ENCODE results near the gene ZFYVE16.

GRCh38 chr5:80495891-80496290 is 88.0 kb downstream of the ZFYVE16 start:
- no peak for TF ChIP-seq CTCF (conservative IDR thresholded peaks at IDR 0.05 in 1 of 2, IDR thresholded peaks at IDR 0.05 in 1 of 2; ENCODE audit: low read depth in 1 of 2, low read length in 2 of 2)
- no peak for TF ChIP-seq EZH2 (IDR thresholded peaks at IDR 0.05; ENCODE audit: low read length, missing control alignments)
